Panc1 (cell line): Measurements from ENCODE around the gene CLIP1. TPM values are rescaled to one million over a fixed set of nuclear protein-coding genes. Genes with fewer than 3 reads are reported as not detected.

Source experiments
- ATAC-seq: fragments of 200-7000 bp; cut with Tn5 transposase; 2 replicates; pipeline ENCODE4 v1.9.1; 2020; ENCODE audit warnings: mild to moderate bottlenecking, moderate library complexity
- BruUV-seq: library from RNA; stranded (reverse); fragments of 400-500 nt; replicated peaks from 2 replicates; lab custom pipeline; 2021; lab: Mats Ljungman, UMichigan
- CTCF ChIA-PET: fragments of 300-600 bp; sonication (Branson Sonifier 250); formaldehyde crosslinking; loops from one replicate; lab custom pipeline; 2022; ENCODE audit warnings: antibody characterized with exemption; lab: Charles Lee
- POLR2A ChIA-PET: fragments of 300-600 bp; sonication (Branson Sonifier 250); formaldehyde crosslinking; loops from one replicate; lab custom pipeline; 2022; ENCODE audit warnings: antibody characterized with exemption; lab: Charles Lee
- DNase-seq: peaks from one replicate; pipeline ENCODE4 v3.0.0-alpha.2; 2010; ENCODE audit warnings: low read depth, low spot score
- H3K27ac ChIP-seq: 2 replicates; pipeline ENCODE4 v1.5.1; 2011; ENCODE audit warnings: mild to moderate bottlenecking, low read length, inconsistent platforms
- H3K27me3 ChIP-seq: fragments of 200-500 bp; sonication (Bioruptor generic); 2 replicates; pipeline ENCODE4 v1.6.0; 2014; ENCODE audit warnings: low read length, inconsistent platforms; ENCODE audit not compliant: control insufficient read depth, insufficient read depth
- H3K36me3 ChIP-seq: fragments of 200-500 bp; sonication (Bioruptor generic); 2 replicates; pipeline ENCODE4 v1.5.1; 2014; ENCODE audit warnings: inconsistent platforms, mild to moderate bottlenecking, low read length, moderate library complexity; ENCODE audit not compliant: control insufficient read depth, insufficient read depth
- H3K4me1 ChIP-seq: 2 replicates; pipeline ENCODE4 v1.5.1; 2011; ENCODE audit warnings: inconsistent platforms, mild to moderate bottlenecking, low read length, moderate library complexity; ENCODE audit not compliant: control insufficient read depth, insufficient read depth
- H3K4me3 ChIP-seq, 2 experiments: 2 replicates each; pipeline ENCODE4 v1.5.1; 2011 to 2012; ENCODE audit warnings: low read depth in 2 of 2, low read length in 2 of 2, mild to moderate bottlenecking in 2 of 2, inconsistent platforms in 1 of 2, moderate library complexity in 1 of 2
- H3K9me3 ChIP-seq: fragments of 200-500 bp; sonication (Bioruptor generic); 2 replicates; pipeline ENCODE4 v1.5.1; 2014; ENCODE audit warnings: low read depth, mild to moderate bottlenecking, inconsistent platforms, low read length, moderate library complexity; ENCODE audit not compliant: control insufficient read depth, insufficient read depth
- CTCF ChIP-seq: fragments of 450-650 bp; IDR thresholded peaks from 2 replicates; pipeline ENCODE4 v1.5.1; 2017; ENCODE audit warnings: mild to moderate bottlenecking
- POLR2AphosphoS5 ChIP-seq: IDR thresholded peaks from 2 replicates; pipeline ENCODE4 v1.6.1; 2012; ENCODE audit warnings: mild to moderate bottlenecking, low read depth, low read length, moderate library complexity
- REST ChIP-seq, 2 experiments: IDR thresholded peaks; 2 replicates each; pipeline ENCODE4 v1.6.1; 2011 to 2012; ENCODE audit warnings: low read depth in 2 of 2, control low read depth in 1 of 2, low read length in 1 of 2, mild to moderate bottlenecking in 1 of 2, moderate library complexity in 1 of 2; ENCODE audit not compliant: insufficient read depth in 1 of 2
- SIN3A ChIP-seq: IDR thresholded peaks from 2 replicates; pipeline ENCODE4 v1.6.1; 2012; ENCODE audit warnings: low read depth, mild to moderate bottlenecking, low read length, moderate library complexity, borderline replicate concordance; ENCODE audit not compliant: insufficient read depth
- TCF7L2 ChIP-seq: IDR thresholded peaks from 2 replicates; pipeline ENCODE4 v1.6.1; 2011; ENCODE audit warnings: mild to moderate bottlenecking, low read depth, low read length, inconsistent platforms
- in situ Hi-C: cut with HindIII; loops from 2 replicates; pipeline ENCODE4 v1.10.0; 2016; ENCODE audit warnings: low sequenced_read_pairs, low pct_unique_long_range_greater_than_20kb
- intact Hi-C: fragments of 100-400 bp; cut with micrococcal nuclease; formaldehyde crosslinking; loops from one replicate; pipeline ENCODE4 v1.10.0; 2022; ENCODE audit not compliant: unreplicated experiment
- total RNA-seq: library from RNA; stranded (reverse); gene quantifications from one replicate; pipeline ENCODE4 v1.2.1, GENCODE V29; 2021; ENCODE audit not compliant: unreplicated experiment

CLIP1 gene
- total RNA-seq, 1 experiment from 2014 or later: 117 TPM

- POLR2A ChIA-PET: no interaction called here
- no TSS peak for BruUV-seq
- no peak for TF ChIP-seq CTCF
- TF ChIP-seq POLR2AphosphoS5: no peak
- no peak for TF ChIP-seq TCF7L2
- no peak for TF ChIP-seq REST (IDR thresholded peaks at IDR 0.05; ENCODE audit: insufficient read depth in 1 of 2, low read depth in 2 of 2, low read length in 1 of 2)
- TF ChIP-seq SIN3A: no peak
- no peak overlapping the region for H3K4me3 ChIP-seq
- CTCF ChIA-PET: no interaction called here
- H3K4me1 ChIP-seq: peaks cover 14% of the 10 kb centered on the region
- peaks cover 5% of the 10 kb centered on the region; the same call in 1 of the 2 replicates for H3K36me3 ChIP-seq
- no peak overlapping the region for H3K27ac ChIP-seq
- DNase-seq (no peak), ATAC-seq (no peak)
- intact Hi-C loops: no loop called here
- in situ Hi-C loops: no loop called here
- H3K27me3 ChIP-seq: no peaks in the 10 kb centered on the region
- no peaks in the 10 kb centered on the region for H3K9me3 ChIP-seq
Measured at GRCh38 chr12:122374707-122375106, 47.8 kb downstream of the CLIP1 start.

GRCh38 chr12:122371475-122372045, 50.9 kb downstream of the CLIP1 start:
- no peaks in the 10 kb centered on the region for H3K9me3 ChIP-seq
- in situ Hi-C loops (no loop called here), intact Hi-C loops (no loop called here)
- ATAC-seq (no peak), DNase-seq (no peak)
- CTCF ChIA-PET: no interaction called here
- peaks cover 45% of the 10 kb centered on the region for H3K4me1 ChIP-seq
- peak overlapping the region; percentile 26; the same call in 1 of the 2 replicates for H3K27ac ChIP-seq
- POLR2A ChIA-PET: interaction anchor here (0.9 kb wide), 1 partner anchor 116 kb away, joined by 4 read pairs; no protein-coding TSS in a partner anchor
- TF ChIP-seq TCF7L2: no peak
- no peak for TF ChIP-seq POLR2AphosphoS5
- TF ChIP-seq CTCF: no peak
- TF ChIP-seq SIN3A: no peak
- TF ChIP-seq REST (IDR thresholded peaks at IDR 0.05; ENCODE audit: insufficient read depth in 1 of 2, low read depth in 2 of 2, low read length in 1 of 2): no peak
- no TSS peak for BruUV-seq
- H3K27me3 ChIP-seq: no peaks in the 10 kb centered on the region
- H3K36me3 ChIP-seq: peaks cover 5% of the 10 kb centered on the region; the same call in 1 of the 2 replicates
- no peak overlapping the region for H3K4me3 ChIP-seq
